KBM-7 (cell line): Measurements from ENCODE around the gene ZBTB7C.

Experiments
- DNase-seq: peaks from one replicate; pipeline ENCODE4 v3.0.0-alpha.2; 2015
- in situ Hi-C: fragments of 300-500 bp; cut with MboI; formaldehyde crosslinking; loops from 2 replicates; pipeline ENCODE4 v1.14.3; 2020; ENCODE audit warnings: low sequenced_read_pairs, low pct_unique_long_range_greater_than_20kb, mixed read lengths

Gene ZBTB7C

DNA sequence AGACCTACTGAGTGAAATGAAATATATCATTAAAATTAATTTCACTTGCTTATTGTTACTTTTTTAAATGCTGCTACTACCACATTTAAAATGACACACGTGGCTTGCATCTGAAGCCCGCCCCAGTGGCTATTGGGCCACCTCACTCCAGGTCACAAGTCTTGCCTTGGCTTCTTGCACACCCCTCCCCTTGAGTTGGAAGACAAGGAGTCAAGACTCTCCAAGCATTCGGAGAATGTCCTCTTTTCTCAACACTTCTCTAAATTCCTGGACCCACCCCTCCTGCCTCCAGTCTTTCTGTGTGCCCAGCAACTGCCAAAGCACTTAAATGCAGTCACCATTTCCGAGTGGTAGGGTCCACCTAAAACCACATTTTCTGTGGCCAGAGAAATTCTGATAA, 73.4 kb downstream of the ZBTB7C start:
- in situ Hi-C loops, result no loop called here
- no peak for DNase-seq

DNA sequence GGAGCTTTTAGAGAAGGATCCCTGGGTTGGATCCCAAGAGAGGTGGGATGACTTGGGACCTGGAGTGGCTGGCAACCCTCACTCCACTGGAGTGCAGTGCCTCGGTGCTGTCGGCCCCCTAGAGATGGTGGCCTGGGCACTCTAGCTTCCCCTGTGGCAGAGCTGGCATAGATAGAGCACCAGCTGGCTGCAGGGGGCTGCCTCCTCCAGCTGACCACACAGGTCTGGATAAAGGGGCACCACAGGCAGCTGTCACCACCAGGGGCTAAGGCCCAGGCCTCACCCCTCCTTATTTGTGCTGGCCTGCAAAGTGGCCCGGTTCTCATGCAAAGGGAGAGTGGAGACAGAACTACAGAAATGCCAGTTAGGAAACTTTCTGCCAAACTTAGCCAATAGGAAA, 74.3 kb downstream of the ZBTB7C start:
- DNase-seq, result no peak
- in situ Hi-C loops, result no loop called here

DNA sequence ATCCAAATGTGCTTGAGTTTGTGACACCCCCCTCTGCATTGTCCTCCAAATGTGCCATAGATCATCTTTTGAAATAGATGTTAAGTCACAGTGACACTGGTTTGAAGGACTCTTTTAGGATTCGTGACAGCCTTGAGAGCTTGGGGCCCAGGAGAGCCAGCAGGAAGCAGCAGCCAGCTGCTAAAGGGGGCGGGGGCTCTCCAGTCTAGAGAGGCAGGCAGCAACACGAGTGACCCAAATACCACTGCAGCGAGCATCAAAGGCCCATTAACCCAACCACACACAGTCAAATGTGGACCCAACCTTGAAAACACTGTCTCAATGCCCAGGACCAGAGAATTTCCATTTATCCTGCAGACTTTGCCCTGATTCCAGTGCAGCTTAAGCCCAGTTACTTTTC, 75.6 kb downstream of the ZBTB7C start:
- no peak for DNase-seq
- in situ Hi-C loops, result no loop called here

DNA sequence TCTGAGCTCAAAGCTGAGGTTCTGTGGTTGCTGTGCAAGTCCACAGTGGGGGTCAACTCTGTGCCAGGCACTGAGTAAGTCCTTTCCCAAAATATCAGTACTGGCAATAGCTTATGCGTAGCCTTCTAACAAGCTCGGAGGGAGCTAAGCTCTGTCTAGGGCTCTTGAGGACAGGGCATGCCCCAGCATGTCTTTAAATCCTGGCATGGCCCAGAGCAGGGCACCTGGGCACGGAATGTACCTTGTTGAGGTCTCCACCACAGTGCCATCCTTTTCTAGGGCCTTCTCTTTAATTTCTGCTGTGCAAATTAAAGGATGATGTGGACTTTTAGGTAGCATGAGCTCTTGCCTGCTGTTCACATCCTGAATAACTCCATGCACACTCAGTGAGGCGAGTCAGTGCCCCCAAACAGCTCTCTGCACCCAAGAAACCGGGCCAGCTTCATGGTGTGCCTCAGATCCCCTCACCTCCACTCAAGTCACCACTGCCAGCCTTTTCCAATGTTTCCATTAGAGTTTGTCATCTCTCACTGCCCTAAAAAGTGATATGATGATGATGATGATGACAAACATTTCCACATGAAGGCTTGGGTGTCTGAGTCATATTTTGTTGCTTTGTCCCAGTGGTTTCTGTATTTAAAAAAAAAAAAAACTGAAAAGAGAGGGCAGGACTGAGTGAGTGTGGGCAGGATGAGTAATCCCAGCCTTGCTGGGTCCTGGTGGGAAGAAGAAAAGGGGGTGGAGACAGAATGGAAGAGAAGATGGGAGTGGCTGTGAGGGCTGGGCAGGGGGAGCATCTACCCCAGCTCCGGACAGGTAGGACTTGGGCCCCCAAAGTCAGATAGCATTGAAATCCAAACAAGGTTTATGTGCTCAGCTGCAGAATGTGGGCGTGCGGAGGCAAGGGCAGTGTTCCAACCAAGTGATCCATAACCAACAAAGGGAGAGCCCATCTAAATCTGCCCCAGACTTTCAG, 78.9 kb downstream of the ZBTB7C start:
- no peak for DNase-seq
- in situ Hi-C loops, result no loop called here

DNA sequence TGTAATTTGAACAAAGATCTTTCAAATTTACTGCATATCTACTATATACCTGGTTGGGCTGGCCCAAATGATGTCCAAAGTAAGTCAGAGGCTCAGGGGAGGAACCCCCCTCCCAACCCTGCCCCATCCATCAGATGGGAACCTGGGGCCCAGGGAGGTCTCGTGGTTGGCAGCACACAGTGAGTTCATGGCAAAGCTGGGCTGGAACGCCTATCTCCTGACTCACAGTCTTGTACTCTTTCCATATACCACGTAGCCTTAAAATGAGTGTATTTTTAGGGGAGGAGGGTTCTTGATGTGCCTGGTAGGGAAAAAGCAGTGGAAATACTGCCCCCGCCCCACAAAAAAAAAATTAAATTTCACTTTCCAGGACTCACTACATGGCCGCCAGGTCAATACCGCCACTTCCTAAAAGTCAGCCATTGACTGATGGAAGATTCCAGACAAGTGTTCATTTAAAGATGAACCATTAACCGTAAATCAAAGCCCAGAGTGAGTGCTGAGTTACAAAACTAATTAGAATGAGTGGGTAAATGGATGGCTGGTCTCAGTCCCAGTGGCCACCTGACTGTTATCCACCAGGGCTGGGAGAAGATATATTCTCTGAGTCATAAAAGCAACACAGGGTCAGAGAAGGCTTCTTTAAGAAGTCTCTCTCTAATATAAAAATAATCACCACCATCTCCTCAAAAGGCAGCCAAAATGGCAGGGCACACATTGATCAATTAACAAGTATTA, 80.5 kb downstream of the ZBTB7C start:
- in situ Hi-C loops, result no loop called here
- DNase-seq, result no peak

DNA sequence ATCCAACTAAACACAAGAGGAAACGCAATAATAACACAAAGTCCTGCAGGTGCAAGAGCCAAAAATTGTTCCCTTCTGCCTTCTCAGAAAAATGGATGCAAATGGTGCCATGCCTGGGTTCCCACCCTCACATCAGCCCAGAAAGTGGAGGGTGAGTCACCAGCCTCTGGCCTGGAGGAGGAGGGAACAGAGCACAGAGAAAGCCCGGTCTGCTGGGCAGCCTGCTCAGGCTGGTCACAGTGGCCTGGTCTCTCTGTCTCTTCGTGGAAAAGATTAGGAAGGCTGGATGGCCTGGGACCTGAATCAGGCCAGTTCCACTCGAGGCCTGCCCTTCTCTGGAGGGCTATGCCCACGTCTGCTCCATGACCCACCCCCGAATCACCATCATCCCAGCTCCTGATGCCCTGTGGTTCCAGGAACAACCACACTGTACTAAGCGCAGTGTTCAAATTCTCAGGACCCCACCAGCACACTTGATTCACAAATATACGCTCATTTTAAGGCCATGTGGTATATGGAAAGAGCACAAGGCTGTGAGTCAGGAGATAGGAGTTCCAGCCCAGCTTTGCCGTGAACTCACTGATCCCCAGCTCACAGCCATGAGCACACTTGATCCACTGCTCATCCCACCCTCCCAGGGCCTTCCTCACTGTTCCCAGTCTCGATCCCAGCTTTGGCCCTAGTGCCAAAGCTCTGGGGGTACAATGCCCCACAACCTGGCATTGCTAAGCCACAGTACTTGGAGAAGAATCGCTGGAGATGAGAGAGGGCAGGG, 82.1 kb downstream of the ZBTB7C start:
- in situ Hi-C loops, result no loop called here
- no peak for DNase-seq

DNA sequence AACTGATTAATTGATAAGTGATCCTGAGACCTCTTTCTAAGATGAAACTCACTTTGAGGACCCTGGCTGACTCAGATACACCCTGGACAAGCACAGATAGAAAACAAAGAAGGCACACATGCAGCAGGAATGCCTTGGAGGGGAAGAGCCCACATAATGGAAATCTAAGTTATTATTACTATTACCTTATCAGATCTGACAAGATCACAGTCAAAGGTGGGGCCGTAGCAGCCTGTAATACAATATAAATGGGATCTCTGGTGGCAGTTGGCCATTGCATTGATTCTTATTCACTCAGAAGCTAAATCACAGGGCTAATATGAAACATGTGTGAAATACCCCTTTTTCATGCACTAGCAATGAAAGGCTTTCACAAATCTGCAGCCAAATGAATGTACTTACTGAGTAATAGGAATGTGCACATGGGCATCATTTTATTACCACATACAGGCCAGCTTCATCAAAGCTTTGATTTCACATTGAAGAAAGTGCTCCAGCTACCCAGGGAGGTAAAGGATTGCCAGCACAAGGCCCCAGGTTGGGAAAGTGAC, 84.0 kb downstream of the ZBTB7C start:
- in situ Hi-C loops, result no loop called here
- DNase-seq, result no peak

DNA sequence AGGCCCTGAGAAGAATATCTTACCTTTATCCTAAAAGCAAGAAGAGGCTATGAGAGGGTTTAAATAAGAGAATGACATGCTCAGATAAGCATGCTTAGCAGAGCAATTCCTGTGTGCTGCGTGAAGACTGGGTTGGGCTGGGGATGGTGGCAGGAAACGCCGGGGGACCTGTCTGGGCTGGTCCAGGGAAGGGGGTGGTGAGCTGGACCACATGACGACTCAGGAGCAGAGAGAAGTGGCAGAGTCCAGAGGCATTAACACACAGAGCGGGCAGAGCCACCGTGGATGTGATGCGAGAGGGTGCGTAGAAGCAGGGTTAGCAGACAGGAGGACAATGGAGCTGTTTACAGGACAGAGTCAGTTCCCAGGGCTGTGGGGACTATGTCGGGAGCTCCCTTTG, 84.5 kb downstream of the ZBTB7C start:
- in situ Hi-C loops, result no loop called here
- no peak for DNase-seq

DNA sequence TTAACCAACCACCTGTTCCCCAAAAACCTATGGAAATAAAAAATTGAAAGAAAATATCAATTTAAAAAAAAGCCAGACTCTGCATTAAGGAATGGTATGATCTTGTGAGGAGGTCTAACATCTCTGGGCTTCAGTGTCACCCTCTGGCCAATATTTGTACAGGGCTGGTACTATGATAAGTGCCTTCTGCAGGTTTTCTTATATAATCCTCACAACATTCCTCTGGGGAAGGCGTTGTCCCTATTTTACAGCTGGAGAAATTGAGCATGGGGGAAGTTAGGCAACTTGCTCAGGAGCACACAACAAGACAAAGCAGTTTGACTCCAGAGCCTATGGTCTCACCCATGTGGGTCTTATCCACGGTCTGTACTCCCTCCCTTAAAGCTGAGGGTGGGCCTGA, 86.0 kb downstream of the ZBTB7C start:
- no peak for DNase-seq
- in situ Hi-C loops, result no loop called here

DNA sequence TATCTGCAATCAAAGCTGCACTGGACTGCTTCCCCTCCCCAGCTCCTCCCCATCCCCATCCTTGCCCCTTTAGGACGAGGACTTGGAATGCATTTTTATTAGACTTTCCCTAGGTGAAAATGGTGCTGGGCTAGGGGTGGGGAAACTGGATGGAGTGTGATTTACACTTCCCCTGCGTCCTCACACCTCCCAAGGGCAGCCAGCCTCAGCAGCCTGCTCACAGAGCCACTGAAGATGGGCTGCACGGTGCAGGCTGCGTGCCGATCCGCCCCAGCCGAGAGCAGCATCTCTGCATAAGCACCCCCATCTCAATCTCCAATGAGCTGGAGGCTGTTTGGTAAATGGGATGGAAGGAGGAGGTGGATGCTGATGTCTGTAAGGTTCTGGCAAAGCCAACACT, 87.6 kb downstream of the ZBTB7C start:
- in situ Hi-C loops, result no loop called here

DNA sequence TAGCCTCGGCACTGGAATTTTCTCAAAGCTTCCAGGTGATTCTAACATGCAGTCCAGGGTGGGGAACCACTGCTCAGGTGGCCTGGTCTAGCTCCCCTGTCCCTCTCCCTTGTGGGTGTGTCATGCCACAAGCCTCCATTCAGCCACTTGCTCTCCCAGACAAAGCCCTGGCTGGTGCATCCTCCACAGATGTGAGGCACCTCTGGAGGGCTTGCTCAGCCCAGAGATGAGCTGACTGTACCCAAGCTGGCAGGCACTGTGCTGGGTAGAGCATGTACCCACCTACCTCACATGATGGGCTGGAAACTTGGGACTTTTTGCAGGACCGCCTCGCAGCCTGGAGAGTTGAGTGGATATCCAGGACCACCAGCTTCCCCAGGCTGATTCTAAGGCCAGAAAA, 88.1 kb downstream of the ZBTB7C start:
- no peak for DNase-seq
- in situ Hi-C loops, result no loop called here

More for the DNA sequence above, 87.6 kb downstream of the ZBTB7C start:
- no peak for DNase-seq

DNA sequence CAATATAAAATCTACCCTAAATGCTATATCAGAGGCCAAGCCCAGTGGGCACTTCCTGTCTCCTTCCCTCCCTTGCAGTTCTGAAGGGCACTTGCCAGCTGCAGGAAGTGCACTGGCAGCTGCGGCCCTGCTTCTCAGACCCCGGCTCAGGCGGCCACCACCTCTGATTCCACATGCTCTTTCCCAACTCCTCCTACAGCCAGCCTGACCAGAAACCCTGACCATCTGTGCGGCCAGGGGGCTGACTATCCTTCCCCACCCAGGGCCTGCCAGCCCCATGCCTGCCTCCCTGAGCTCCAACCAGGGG, 88.6 kb downstream of the ZBTB7C start:
- in situ Hi-C loops, result no loop called here
- DNase-seq, result no peak

DNA sequence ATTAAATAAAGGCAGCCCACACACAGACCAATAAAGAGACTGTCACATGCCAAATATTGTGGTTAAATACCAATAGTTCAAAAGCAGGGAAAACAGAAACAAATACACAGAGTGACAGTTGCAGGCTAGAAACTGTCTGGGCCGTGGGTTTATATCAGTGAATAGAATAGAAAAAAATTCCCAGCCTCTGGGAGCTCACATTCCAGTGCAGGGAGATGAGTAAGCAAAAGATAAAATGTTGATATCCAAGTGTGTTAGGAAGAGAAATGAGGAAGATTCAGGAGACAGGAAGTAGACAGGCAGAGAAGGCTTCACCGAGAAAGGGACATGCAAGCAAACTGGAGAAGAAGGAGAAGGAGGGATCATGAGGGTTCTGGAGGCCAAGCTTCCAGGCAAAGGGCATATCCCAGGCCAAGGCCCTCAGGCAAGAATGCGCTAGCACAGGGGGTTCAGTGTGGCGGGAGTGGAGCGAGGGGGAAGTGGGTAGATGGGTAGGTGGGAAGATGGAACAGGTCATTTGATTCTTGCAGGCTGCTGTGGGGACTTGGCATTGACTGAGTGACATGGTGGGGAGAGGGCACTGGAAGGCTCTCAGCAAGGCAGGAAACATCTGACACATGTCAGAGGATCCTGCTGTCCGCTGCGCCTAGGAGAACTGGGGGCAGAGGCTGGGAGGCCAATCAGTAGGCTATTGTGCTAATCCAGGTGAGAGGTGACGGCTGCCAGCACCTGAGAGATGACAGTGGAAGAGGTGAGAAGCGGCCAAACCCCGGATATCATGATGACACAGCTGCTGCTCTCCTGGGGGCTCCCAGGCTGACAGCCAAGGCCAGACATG, 89.2 kb downstream of the ZBTB7C start:
- no peak for DNase-seq
- in situ Hi-C loops, result no loop called here

DNA sequence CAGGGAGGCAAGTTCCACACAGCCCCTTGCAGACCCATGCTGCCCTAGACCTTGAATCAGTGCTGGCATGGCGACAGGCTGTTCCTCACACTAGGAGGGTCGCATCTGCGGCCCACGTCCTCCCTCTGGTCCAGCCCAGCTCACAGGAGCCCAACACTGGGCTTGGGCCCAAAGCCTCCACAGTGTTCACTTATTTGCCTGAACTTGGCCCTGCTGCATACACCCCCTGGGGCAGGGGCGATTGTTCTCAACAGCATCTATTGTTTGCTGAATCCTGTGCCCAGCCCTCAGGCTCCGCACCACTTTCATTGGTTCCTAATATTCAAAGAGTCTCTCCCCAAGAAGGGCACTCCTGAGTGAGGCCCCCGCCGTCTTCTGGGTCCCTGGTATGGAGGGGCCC, 90.7 kb downstream of the ZBTB7C start:
- no peak for DNase-seq
- in situ Hi-C loops, result no loop called here

DNA sequence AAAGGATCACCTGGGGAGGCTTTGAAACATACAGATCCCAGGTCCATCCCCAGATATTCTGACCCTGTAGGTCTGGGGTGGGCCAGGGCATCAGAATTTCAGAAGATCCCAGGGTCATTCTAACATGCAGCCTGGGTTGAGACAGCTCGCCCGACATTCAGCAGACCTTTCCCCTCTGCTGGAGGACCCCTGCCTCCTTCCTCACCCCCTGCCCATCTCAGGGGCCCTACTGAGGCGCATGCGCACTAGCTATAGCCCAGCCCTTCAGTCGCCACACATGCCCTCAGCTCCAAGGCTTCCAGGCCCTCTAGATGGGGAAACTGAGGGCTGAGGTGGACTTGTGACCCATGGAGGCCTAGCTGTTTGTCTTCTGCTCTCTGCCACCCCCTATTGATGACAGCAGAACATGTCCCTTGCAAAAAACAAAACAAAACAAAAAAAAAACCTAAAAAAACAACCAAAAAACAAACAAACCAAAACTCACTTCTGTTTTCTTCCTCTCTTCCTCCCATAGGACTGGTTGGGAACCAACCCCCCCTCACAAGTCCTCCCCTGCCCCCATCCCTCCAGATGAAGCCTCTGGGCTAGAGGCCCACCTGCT, 91.3 kb downstream of the ZBTB7C start:
- DNase-seq, result no peak
- in situ Hi-C loops, result no loop called here

DNA sequence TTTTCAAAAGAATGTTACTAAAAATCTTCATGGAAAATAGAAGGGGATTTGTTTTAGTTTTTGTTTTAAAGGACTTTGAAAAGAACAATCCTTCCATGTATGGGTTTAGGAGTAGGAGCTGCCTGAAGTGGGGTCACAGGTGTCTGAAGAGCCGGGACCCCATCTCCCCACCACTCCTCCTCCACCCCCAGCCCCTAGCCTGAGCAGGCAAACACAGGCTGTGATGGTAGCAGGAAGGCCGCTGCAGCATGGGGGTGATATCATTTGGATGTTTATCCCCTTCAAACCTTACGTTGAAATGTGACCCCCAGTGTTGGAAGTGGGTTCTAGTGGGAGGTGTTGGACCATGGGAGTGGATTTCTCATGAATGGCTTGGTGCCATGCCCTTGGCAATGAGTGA, 93.0 kb downstream of the ZBTB7C start:
- in situ Hi-C loops, result no loop called here
- no peak for DNase-seq

DNA sequence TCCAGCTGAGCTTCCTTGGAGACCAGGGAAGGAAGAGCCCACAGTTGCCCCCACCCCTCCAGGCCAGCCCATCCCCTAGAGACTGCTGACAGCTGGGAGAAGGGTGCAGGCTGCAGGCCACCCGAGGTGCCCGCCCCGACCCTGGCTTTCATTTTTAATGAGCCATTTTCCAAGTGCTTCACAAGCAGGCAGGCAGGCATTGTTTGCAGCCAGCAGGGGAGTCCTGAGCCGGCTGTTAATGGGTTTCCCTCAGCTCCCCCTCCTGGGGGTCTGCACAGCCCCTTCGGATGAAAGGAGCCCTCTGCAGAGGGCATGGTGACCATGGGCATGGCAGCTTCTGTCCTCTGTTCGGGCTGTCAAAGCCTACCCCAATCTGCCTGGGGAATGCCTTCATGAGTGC, 94.5 kb downstream of the ZBTB7C start:
- in situ Hi-C loops, result no loop called here
- no peak for DNase-seq

DNA sequence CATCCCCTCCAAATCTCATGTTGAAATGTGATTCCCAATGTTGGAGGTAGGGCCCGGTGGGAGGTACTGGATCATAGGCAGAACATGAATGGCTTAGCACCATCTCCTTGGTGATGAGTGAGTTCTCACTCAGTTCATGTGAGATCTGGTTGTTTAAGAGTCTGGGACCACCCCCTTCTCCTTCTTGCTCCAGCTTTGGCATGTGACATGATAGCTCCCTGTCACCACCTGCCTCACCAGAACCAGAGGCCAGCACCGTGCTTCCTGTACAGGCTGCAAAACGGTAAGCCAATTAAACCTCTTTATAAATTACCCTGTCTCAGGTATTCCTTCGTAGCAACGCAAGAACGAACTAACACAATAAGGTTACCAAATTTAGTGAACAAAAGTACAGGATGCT, 95.4 kb downstream of the ZBTB7C start:
- DNase-seq, result no peak
- in situ Hi-C loops, result no loop called here
